HG03139 (cell line): ENCODE measurements around the gene ING5.
"Not testable (repeated sequence)": the region's sequence is repeated elsewhere in the genome, so short reads cannot be mapped to it uniquely, and the experiment has no call there.

ENCODE experiments used
- ATAC-seq: cut with Tn5 transposase; IDR thresholded peaks from one replicate; pipeline ENCODE4 v1.9.1; 2021; ENCODE audit not compliant: unreplicated experiment

The ING5 gene

GRCh38 chr2:241759067-241759807 is 57.4 kb downstream of the ING5 start:
- ATAC-seq: no peak

GRCh38 chr2:241759893-241760292 is 58.1 kb downstream of the ING5 start:
- ATAC-seq: not testable (repeated sequence)

- ATAC-seq: no peak
These were observed 58.5 kb downstream of the ING5 start for GRCh38 chr2:241760301-241760771.

DNA sequence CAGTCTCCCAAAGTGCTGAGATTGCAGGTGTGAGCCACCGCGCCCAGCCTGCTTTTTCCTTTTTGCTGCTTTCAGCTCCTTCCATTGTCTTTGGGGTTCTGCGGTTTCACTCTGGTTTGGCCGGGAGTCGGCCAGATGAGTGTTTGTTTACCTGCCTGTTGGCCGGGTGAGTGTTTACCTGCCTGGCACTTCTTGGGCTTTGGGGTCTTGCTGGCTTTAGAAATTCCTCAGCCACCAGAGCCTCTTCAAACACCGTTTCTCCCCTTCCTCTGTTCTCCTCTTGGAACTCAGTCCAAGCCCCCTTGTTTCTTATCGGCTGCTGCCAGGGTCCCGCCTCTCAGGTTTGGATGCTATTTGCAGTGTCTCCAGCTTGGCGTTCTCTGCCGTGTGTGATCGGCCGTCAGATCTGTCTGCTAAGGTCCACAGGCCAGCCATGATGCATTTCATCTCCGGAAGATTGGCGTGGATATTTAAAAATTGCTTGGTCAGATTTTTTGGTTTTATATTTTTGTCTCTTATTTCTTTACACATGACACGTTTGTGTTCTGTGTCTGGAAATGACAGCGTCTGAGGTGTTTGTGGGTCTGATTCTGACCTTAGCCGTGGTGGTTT is 60.6 kb downstream of the ING5 start:
- ATAC-seq: no peak

GRCh38 chr2:241762933-241763369 is 61.1 kb downstream of the ING5 start:
- no peak for ATAC-seq

GRCh38 chr2:241763551-241764274 is 61.9 kb downstream of the ING5 start:
- no peak for ATAC-seq

DNA sequence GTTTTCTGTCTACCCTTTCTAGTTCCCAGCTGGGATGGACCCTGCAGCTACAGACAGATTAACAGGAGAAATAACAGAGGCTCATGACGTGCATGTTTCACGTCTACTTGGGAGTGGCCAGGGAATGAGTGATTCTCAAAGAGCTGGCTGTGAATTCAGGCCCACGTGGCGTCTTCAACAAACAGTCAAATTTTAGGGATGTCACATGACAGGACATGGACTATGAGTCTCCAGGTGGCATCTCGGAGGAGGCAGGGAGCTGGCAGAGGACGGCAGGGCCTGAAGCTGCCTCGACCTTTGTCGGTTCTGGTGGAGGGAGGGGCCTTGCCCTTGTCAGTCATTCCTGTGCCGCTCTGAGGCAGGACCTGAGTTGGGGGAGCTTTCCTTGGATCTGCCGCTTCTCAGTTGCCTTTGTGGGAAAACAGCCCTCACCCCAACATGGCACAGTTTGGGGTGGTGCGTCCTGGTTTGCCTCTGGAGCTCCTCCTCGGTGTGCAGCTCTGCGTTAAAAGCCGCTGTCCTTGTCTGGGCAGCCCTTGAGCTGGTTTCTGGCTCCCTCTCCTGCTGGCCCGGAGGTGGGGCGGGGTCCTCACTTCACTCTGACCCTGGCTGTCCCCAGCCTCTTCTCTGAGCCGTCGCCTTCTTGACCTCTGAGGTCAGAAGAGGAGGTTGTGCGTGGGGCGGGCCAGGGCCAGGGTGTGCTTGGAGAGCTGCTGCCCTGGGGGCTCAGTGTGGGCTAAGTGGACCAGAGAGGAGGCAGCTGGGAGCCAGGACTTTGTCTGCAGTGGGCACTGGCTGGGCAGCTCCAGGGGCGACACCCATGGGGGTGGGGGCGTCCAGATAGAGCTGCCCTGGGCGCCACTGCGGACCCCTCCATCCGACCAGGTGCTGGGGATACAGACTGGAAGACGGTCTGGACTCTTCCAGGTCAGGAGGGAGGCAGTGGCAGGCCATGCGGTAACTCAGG is 62.7 kb downstream of the ING5 start:
- no peak for ATAC-seq

- ATAC-seq: no peak
These were observed 65.8 kb downstream of the ING5 start for GRCh38 chr2:241767464-241768250.

GRCh38 chr2:241768251-241768711 is 66.4 kb downstream of the ING5 start:
- ATAC-seq: no peak

- no peak for ATAC-seq
These were observed 67.0 kb downstream of the ING5 start for GRCh38 chr2:241768850-241769249.

DNA sequence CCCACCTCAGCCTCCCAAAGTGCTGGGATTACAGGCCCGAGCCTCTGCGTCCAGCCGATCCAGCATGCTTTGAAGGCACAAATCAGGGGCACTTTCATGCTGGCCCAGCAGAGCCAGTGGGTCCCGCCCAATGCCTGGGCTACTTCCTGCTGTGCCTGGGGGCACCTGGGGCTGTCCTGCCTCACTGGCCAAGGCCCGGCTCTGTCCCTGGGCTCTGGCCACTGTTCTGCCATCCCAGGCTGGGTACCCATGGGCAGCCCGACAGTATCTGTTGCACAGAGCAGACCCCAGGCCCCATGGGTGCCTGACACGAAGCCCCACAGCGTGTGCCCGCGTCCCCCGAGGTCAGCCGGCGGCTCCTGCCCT is 68.0 kb downstream of the ING5 start:
- no peak for ATAC-seq

DNA sequence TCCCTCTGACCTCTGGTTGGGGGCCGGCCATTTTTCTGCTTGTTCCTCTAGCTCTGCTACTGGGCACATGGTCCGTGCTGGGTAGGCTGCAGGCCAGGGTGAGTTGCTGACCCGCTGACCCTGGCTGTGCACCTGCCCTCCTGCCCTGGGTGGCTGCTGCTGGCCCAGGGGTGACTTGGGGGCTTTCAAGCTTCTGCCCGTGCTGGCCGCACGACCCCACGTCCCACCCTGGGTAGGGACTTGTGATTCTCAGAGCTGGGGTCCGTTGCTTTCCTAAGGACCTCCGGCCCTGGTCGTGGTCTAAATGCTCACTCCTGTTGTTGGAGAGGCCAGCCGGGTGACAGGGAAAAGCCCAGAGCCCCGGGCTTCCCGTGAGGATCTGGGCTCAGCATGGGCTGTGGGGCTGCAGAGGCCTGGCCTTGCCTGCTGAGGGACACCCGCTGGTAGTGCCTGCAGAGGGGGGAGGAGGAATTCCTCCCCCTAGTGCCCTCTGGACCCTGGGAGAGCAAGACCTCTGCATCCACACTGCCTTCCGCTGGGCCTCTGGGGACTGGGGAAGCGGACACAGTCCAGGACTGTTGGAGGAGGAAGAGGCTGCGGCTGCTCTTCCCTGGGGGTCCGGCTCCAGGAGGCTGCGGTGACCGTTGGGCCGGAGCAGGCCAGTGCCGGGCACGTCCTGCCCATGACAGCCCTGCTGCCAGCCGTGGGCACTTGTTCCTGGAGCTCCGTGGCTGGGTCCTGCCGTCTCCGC is 68.5 kb downstream of the ING5 start:
- ATAC-seq: no peak

DNA sequence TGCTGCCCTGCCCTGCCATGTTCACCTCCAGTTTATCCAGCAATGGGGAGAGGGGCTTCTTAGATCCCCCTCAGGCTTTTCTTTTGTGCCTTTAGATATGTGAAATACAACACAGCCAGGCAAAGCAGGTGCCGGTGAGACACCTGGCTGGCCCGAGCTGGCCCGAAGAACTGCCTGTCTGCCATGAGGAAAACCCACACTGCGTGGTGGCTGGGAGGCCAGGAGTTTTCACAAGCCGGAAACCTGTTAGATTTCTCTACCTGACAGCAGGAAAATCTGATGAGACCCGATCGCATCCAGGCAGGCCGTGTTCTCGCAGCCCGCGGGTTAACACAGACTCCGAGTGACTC is 69.1 kb downstream of the ING5 start:
- no peak for ATAC-seq

- no peak for ATAC-seq
These were observed 69.6 kb downstream of the ING5 start for GRCh38 chr2:241771286-241772062.

DNA sequence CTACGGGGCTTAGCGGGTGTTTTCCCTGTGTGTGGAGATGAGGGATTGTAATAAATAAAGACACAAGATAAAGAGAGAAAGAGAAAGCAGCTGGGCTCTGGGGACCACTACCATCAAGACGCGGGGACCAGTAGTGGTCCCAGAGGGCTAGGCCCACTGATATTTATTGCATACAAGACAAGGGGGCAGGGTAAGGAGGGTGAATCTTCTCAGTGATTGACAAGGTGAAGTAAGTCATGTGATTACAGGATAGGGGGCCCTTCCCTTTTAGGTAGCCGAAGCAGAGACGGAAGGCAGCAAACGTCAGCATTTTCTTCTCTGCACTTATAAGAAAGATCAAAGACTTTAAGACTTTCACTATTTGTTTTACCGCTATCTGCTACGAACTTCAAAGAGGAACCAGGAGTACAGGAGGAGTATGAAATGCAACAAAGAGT is 70.2 kb downstream of the ING5 start:
- ATAC-seq: no peak

- ATAC-seq: no peak
These were observed 71.9 kb downstream of the ING5 start for GRCh38 chr2:241773511-241774418.

DNA sequence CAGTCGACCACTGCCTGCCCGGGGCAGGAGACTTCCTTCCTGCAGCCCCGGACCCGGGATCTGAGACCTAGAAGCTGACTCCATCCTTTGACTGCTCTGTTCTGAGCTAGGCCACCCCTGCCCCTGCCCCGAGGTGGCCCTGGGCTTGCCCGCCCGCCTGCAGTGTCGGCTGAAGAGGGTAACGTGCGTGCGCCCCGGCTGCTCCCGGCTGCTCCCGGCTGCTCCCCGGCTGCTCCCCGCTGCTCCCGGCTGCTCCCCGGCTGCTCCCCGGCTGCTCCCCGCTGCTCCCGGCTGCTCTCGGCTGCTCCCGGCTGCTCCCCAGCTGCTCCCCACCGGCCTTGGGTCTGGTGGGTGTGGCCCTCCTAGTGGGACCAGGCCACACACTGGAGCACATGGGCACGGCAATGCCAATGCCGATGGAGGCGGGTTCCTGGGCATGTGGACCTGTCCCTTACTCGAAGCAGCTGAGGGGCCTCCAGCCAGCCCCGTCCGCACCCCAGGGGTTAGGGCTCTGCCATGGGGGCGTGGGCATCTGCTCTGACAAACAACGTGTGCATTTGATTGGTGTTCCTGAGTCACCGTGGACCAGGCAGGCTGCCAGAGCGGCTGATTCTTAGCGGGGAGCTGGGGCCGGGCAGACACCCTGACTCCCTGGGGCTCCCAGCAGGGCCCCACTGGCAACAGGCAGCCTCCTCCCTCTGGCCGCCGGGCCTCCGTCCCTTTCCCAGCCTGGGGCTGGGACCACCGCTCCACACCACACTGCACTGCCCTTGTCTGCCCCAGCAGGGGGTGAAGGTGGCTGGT is 72.8 kb downstream of the ING5 start:
- ATAC-seq: no peak
